NB4 (cell line): ENCODE results near the gene PIK3IP1.

Experiments used
- DNase-seq: peaks from one replicate; pipeline ENCODE4 v3.0.0; 2010; ENCODE audit warnings: low read depth
- H3K4me3 ChIP-seq: one replicate; pipeline ENCODE4 v1.5.1; 2011; ENCODE audit warnings: mild to moderate bottlenecking, low read depth, low read length, moderate library complexity
- MYC ChIP-seq: IDR thresholded peaks from 2 replicates; pipeline ENCODE4 v1.6.1; 2011; ENCODE audit warnings: low read depth, low read length
- POLR2A ChIP-seq: IDR thresholded peaks from 2 replicates; pipeline ENCODE4 v1.6.1; 2011; ENCODE audit warnings: mild to moderate bottlenecking; ENCODE audit not compliant: insufficient read length; ENCODE audit errors: extremely low read depth
- TF ChIP-seq, protein P1 (sequence below): IDR thresholded peaks from 2 replicates; pipeline ENCODE4 v1.6.1; 2011; ENCODE audit warnings: low read depth, low read length
- TF ChIP-seq, protein P2 (sequence below): IDR thresholded peaks from one replicate; pipeline ENCODE4 v1.5.1; 2012; ENCODE audit warnings: low read depth, low read length

Gene PIK3IP1

DNA sequence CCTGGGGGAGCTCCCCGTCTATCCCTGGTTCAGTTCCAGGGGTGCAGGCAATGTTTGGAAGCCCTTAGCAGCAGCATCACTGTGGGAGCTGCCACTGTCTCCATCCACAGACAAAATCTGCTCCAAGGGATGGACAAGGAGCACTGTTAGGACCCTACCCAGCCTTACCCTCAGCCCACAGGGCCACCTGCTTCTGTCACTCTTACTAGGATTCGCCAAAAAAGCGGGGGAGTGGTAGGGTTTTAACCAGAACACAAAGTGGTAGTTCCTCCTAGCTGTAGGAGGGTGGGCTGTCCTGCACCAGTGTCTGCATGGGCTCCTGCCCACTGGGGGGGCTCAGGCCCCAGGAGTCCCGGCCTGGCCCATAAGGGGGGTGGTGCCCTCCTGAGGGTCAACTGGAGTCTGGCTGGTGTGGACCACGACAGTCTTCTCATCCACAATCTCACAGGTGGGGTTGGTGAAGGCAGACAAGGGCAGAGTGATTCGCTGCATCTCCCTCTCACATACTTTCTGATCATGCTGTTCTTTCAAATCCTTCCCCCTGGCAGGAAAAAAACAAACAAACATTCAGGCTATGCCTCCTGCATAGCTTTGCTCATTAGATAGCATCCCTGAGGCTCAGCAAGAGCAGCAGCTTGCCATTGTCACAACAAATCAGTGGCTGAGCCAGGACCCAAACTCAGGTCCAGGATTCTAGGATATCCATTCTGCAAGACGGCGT lies 9.4 kb downstream of the PIK3IP1 start:
- no peak overlapping the region for H3K4me3 ChIP-seq
- TF ChIP-seq, protein P1, sequence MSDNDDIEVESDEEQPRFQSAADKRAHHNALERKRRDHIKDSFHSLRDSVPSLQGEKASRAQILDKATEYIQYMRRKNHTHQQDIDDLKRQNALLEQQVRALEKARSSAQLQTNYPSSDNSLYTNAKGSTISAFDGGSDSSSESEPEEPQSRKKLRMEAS = no peak
- TF ChIP-seq, protein P2, sequence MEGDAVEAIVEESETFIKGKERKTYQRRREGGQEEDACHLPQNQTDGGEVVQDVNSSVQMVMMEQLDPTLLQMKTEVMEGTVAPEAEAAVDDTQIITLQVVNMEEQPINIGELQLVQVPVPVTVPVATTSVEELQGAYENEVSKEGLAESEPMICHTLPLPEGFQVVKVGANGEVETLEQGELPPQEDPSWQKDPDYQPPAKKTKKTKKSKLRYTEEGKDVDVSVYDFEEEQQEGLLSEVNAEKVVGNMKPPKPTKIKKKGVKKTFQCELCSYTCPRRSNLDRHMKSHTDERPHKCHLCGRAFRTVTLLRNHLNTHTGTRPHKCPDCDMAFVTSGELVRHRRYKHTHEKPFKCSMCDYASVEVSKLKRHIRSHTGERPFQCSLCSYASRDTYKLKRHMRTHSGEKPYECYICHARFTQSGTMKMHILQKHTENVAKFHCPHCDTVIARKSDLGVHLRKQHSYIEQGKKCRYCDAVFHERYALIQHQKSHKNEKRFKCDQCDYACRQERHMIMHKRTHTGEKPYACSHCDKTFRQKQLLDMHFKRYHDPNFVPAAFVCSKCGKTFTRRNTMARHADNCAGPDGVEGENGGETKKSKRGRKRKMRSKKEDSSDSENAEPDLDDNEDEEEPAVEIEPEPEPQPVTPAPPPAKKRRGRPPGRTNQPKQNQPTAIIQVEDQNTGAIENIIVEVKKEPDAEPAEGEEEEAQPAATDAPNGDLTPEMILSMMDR = no peak
- no peak for TF ChIP-seq MYC
- no peak for TF ChIP-seq POLR2A
- DNase-seq = no peak

DNA sequence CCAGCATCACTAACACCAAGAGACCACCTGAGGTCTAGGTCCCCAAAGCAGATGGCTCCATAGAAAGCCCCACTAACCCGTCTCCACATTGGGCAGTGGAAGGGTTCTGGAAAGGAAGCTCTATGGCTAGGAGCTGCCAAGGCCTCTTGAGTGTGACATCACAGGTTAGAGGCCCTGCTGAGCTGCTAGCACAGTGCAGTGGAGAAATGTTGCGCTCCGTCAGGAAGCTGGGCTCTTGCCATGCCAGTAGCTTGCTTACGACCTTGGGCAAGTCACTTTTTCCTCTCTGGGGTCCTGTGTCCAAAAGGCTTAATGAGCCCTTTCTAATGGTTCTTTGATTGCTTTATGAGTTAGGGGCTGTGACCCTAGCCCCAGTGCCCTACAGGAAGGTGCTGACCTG lies 10.6 kb downstream of the PIK3IP1 start:
- DNase-seq = no peak
- H3K4me3 ChIP-seq = no peak overlapping the region
- TF ChIP-seq MYC (no peak), POLR2A (no peak)
- TF ChIP-seq, protein P1 = no peak
- TF ChIP-seq, protein P2 = no peak

DNA sequence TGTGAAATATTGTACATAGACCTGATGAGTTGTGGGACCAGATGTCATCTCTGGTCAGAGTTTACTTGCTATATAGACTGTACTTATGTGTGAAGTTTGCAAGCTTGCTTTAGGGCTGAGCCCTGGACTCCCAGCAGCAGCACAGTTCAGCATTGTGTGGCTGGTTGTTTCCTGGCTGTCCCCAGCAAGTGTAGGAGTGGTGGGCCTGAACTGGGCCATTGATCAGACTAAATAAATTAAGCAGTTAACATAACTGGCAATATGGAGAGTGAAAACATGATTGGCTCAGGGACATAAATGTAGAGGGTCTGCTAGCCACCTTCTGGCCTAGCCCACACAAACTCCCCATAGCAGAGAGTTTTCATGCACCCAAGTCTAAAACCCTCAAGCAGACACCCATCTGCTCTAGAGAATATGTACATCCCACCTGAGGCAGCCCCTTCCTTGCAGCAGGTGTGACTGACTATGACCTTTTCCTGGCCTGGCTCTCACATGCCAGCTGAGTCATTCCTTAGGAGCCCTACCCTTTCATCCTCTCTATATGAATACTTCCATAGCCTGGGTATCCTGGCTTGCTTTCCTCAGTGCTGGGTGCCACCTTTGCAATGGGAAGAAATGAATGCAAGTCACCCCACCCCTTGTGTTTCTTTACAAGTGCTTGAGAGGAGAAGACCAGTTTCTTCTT lies 12.3 kb downstream of the PIK3IP1 start:
- TF ChIP-seq, protein P1 = no peak
- TF ChIP-seq MYC (no peak), POLR2A (no peak)
- TF ChIP-seq, protein P2 = no peak
- H3K4me3 ChIP-seq = no peak overlapping the region
- no peak for DNase-seq

DNA sequence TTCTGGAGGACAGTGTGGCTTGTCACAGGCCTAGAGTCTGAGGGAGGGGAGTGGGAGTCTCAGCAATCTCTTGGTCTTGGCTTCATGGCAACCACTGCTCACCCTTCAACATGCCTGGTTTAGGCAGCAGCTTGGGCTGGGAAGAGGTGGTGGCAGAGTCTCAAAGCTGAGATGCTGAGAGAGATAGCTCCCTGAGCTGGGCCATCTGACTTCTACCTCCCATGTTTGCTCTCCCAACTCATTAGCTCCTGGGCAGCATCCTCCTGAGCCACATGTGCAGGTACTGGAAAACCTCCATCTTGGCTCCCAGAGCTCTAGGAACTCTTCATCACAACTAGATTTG lies 13.0 kb downstream of the PIK3IP1 start:
- H3K4me3 ChIP-seq = no peak overlapping the region
- DNase-seq = no peak
- no peak for TF ChIP-seq MYC

DNA sequence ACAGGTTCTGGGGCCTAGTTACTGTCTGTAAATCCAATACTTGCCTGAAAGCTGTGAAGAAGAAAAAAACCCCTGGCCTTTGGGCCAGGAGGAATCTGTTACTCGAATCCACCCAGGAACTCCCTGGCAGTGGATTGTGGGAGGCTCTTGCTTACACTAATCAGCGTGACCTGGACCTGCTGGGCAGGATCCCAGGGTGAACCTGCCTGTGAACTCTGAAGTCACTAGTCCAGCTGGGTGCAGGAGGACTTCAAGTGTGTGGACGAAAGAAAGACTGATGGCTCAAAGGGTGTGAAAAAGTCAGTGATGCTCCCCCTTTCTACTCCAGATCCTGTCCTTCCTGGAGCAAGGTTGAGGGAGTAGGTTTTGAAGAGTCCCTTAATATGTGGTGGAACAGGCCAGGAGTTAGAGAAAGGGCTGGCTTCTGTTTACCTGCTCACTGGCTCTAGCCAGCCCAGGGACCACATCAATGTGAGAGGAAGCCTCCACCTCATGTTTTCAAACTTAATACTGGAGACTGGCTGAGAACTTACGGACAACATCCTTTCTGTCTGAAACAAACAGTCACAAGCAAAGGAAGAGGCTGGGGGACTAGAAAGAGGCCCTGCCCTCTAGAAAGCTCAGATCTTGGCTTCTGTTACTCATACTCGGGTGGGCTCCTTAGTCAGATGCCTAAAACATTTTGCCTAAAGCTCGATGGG lies 13.5 kb downstream of the PIK3IP1 start:
- DNase-seq = no peak
- H3K4me3 ChIP-seq = no peak overlapping the region
- TF ChIP-seq MYC = no peak
- no peak for TF ChIP-seq POLR2A
- TF ChIP-seq, protein P2 = no peak
- TF ChIP-seq, protein P1 = no peak

DNA sequence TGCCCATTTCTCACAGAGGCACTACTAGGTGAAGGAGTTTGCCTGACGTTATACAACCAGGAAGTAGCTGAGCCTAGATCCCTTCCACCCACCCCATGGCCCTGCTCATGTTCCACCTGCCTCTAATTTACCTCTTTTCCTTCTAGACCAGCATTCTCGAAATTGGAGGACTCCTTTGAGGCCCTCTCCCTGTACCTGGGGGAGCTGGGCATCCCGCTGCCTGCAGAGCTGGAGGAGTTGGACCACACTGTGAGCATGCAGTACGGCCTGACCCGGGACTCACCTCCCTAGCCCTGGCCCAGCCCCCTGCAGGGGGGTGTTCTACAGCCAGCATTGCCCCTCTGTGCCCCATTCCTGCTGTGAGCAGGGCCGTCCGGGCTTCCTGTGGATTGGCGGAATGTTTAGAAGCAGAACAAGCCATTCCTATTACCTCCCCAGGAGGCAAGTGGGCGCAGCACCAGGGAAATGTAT lies 14.1 kb downstream of the PIK3IP1 start:
- TF ChIP-seq, protein P1 = no peak
- TF ChIP-seq POLR2A (no peak), MYC (no peak)
- TF ChIP-seq, protein P2 = no peak
- no peak for DNase-seq
- H3K4me3 ChIP-seq = no peak overlapping the region
